Natural killer cell (primary cell): Measurements from ENCODE around the gene CCDC85C. TPM values are rescaled to one million over a fixed set of nuclear protein-coding genes. Genes with fewer than 3 reads are reported as not detected.

Experiments used
- ATAC-seq, 3 donors: fragments of 150-1000 bp in 2 of 3; fragments of 200-7000 bp in 1 of 3; cut with Tn5 transposase; 1 replicate in 1 of 3; 2 replicates in 2 of 3; pipeline ENCODE4 v1.10.0; 2021; ENCODE audit warnings: mild to moderate bottlenecking in 2 of 3, moderate library complexity in 2 of 3
- DNase-seq, 2 donors: peaks; one replicate each; pipeline versions ENCODE4 v3.0.0 to v3.0.0-alpha.2; 2013 to 2021; ENCODE audit warnings: mixed read lengths in 1 of 2
- H3K27ac ChIP-seq: one replicate; pipeline ENCODE4 v1.5.1; 2013; ENCODE audit warnings: mild to moderate bottlenecking, low read length
- H3K27me3 ChIP-seq: one replicate; pipeline ENCODE4 v1.6.1; 2013; ENCODE audit warnings: low read length; ENCODE audit not compliant: control insufficient read depth, insufficient read depth
- H3K36me3 ChIP-seq: one replicate; pipeline ENCODE4 v1.6.1; 2013; ENCODE audit warnings: low read length; ENCODE audit not compliant: control insufficient read depth, insufficient read depth
- H3K4me1 ChIP-seq: one replicate; pipeline ENCODE4 v1.6.1; 2013; ENCODE audit warnings: low read length; ENCODE audit not compliant: control insufficient read depth, insufficient read depth
- H3K4me3 ChIP-seq: one replicate; pipeline ENCODE4 v1.5.1; 2013; ENCODE audit warnings: low read length
- H3K9me3 ChIP-seq: one replicate; pipeline ENCODE4 v1.6.1; 2013; ENCODE audit warnings: low read length; ENCODE audit not compliant: control insufficient read depth, insufficient read depth
- H3K27ac Mint-ChIP-seq, 2 donors: one replicate each; pipeline ENCODE4 v1.8.0; 2022; ENCODE audit warnings: mild to moderate bottlenecking in 2 of 2, mixed read lengths in 2 of 2, moderate library complexity in 1 of 2
- H3K27me3 Mint-ChIP-seq, 2 donors: one replicate each; pipeline ENCODE4 v1.8.0; 2022; ENCODE audit warnings: low read depth in 2 of 2, mixed read lengths in 2 of 2
- H3K36me3 Mint-ChIP-seq: one replicate; pipeline ENCODE4 v1.8.0; 2022; ENCODE audit warnings: mixed read lengths
- H3K4me1 Mint-ChIP-seq, 2 donors: one replicate each; pipeline ENCODE4 v1.8.0; 2022; ENCODE audit warnings: mixed read lengths in 2 of 2
- H3K4me3 Mint-ChIP-seq: one replicate; pipeline ENCODE4 v1.8.0; 2022; ENCODE audit warnings: mild to moderate bottlenecking, moderate library complexity, mixed read lengths
- H3K9me3 Mint-ChIP-seq, 2 donors: one replicate each; pipeline ENCODE4 v1.8.0; 2022; ENCODE audit warnings: mixed read lengths in 2 of 2
- CTCF ChIP-seq: fragments of 200-600 bp; IDR thresholded peaks from one replicate; pipeline ENCODE4 v1.8.0; 2022; ENCODE audit warnings: antibody characterized with exemption
- WGBS: methylation state at CpG from one replicate; pipeline ENCODE4 v1.1.7; 2013; ENCODE audit warnings: missing lambda C conversion rate; ENCODE audit not compliant: insufficient coverage; 5-methylcytosine and 5-hydroxymethylcytosine counted together
- intact Hi-C: fragments of 100-400 bp; cut with micrococcal nuclease; formaldehyde crosslinking; loops from one replicate; pipeline ENCODE4 v1.14.2; 2022
- total RNA-seq, 4 donors: library from RNA; stranded (reverse); fragments of 120-200 nt in 1 of 4; gene quantifications; one replicate each; pipeline versions ENCODE4 v1.2.3 to v1.2.4, GENCODE V29; 2013 to 2022

CCDC85C gene
- total RNA-seq, 3 donors from 2014 or later (not counting 1 experiment from before 2014, with no cell fraction given): 0.73 to 4.3 (median 2.8) TPM

DNA sequence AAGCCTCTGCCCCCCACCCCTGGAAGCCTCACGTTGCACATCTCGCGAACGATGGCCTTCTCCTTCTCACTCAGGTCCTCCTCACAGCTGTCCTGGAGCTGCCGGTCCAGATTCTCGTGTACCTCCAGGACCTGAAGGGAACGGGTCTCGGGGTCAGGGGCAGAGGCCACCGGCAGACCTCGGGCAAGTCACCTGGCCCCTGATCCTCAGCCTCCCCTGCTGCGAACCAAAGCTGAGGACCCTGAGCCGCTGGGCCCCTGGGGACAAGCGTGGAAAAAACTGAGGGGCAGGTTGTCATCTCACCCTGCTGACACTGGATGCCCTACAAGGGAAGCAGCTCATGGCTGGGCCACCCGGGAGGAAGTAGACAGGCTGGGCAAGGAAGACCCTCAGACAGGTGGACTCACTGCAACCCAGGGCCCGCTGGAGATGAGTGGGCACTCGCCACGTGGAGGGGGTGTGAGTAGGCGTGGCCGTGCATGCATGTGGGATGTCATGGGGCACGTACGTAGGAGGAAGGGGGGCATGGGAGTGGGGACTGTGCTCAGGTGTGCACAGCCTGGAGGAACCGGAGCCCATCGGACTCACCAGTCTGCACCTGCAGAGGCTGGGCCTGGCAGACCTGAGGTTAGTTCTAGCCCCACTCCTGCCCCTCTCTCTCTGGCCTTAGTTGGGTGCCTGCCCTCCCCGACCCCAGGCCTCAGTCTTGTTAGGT is 87.7 kb downstream of the CCDC85C start:
- peaks cover 5% of the 10 kb centered on the region for H3K4me1 ChIP-seq
- Mint-ChIP-seq H3K4me3 (no peak overlapping the region), H3K4me1 (no peaks in the 10 kb centered on the region), H3K36me3 (no peaks in the 10 kb centered on the region), H3K9me3 (no peaks in the 10 kb centered on the region), H3K27ac (no peak overlapping the region), H3K27me3 (no peaks in the 10 kb centered on the region)
- no peak overlapping the region for H3K27ac ChIP-seq
- no peaks in the 10 kb centered on the region for H3K27me3 ChIP-seq
- DNase-seq (no peak), ATAC-seq (no peak)
- 86% methylated on average over 24 of the region's 24 CpGs for WGBS
- no peaks in the 10 kb centered on the region for H3K9me3 ChIP-seq
- intact Hi-C loops: no loop called here
- no peak for TF ChIP-seq CTCF
- H3K36me3 ChIP-seq: peaks cover 8% of the 10 kb centered on the region
- no peak overlapping the region for H3K4me3 ChIP-seq

DNA sequence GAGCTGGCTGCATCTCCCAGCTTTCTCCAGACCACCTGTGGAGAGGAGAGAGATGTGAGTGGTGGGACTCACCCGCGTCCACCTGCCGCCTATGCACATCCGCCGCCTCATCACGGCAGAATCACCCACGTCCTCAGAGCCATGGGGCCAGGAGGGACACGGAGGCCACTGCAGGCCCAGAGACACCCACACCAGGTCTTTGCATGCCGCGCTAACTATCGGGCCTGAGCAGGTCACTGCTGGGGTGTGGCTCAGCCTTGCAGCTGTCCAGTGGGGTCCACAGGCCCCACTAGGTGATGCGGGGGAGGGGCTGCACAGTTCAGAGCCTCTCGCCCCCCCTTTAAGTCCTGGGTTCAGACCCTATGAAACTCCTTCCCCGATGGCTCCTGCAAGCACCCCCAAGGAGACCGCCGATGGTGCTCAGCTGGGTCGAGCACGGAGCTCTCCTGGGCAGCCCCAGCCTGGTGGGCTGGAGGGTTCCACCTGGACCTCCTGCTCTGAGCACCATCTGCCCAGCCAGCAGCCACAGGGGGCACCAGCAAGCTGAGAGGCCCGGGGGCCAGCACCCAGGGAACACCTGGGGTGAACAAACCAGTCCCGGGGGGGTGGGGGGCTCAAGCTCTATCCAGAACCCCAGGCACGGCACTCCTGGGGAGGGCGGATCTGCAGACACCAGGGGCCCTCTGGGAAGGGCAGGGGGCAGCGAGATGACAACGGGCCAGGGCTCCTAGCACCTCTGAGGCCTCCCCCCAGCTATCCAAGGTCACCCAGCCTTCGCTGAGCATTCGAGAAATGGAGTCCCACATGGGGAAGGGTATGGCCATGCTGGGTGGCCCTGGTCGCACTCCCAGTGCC is 88.5 kb downstream of the CCDC85C start:
- no peak for ATAC-seq
- H3K4me1 ChIP-seq: peaks cover 5% of the 10 kb centered on the region
- 93% methylated on average over 27 of the region's 27 CpGs for WGBS
- intact Hi-C loops: no loop called here
- Mint-ChIP-seq H3K9me3 (no peaks in the 10 kb centered on the region), H3K27me3 (no peaks in the 10 kb centered on the region), H3K4me3 (no peak overlapping the region), H3K36me3 (no peaks in the 10 kb centered on the region), H3K27ac (no peak overlapping the region), H3K4me1 (no peaks in the 10 kb centered on the region)
- no peak for TF ChIP-seq CTCF
- H3K27me3 ChIP-seq: no peaks in the 10 kb centered on the region
- H3K9me3 ChIP-seq: no peaks in the 10 kb centered on the region
- H3K36me3 ChIP-seq: peaks cover 12% of the 10 kb centered on the region
- no peak overlapping the region for H3K27ac ChIP-seq
- DNase-seq: no peak
- no peak overlapping the region for H3K4me3 ChIP-seq

DNA sequence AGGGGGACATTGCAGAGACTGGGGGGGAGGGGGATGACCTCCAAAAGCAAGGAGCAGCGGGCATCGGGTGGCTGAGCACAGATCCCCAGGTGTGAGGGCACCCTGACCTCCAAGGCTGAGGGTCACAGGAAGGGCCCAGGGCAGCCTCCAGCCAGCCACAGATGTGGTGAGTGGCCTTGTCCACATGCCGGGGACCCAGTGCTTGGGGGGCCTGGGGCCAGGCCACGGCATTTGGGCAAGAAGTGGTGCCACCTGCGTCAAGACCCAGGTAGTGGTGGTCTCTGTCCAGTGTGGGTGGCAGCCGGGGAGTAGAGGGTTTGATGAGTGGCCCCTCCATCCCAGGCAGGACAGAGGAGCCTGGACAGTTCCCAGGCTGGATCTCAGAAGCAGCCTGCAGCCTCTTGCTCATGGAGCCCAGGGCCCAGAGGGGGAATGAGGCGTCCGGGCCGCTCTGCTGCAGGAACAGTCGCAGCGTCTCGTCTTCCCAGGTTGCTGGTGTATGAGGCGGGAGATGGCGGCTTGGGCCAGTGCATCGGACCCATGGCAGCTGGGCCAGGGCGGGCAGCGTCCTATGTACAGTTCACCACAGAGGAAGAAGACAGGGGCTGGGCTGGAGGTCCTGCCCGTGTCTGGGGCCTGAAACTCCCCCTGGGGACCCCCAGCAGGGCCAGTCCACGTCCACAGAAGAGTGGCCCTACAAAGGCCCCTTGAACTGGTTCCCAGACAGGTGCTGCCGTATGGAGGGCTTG is 89.3 kb downstream of the CCDC85C start:
- Mint-ChIP-seq H3K4me3 (no peak overlapping the region), H3K9me3 (no peaks in the 10 kb centered on the region), H3K36me3 (no peaks in the 10 kb centered on the region), H3K4me1 (no peaks in the 10 kb centered on the region), H3K27me3 (no peaks in the 10 kb centered on the region), H3K27ac (peak overlapping the region; percentile 57 to 61)
- peaks cover 5% of the 10 kb centered on the region for H3K4me1 ChIP-seq
- WGBS: 94% methylated on average over 20 of the region's 20 CpGs
- no peaks in the 10 kb centered on the region for H3K27me3 ChIP-seq
- intact Hi-C loops: no loop called here
- no peak for TF ChIP-seq CTCF
- H3K36me3 ChIP-seq: peaks cover 16% of the 10 kb centered on the region
- DNase-seq (no peak), ATAC-seq (no peak)
- H3K27ac ChIP-seq: no peak overlapping the region
- H3K4me3 ChIP-seq: no peak overlapping the region
- H3K9me3 ChIP-seq: no peaks in the 10 kb centered on the region
